SW480 (cell line): ENCODE measurements around the gene ZNF184.

Experiments
- DNase-seq: peaks from one replicate; pipeline ENCODE4 v3.0.0-alpha.2; 2016; ENCODE audit warnings: low spot score

Gene ZNF184

GRCh38 chr6:27479319-27480182 is 6.6 kb upstream of the ZNF184 start:
- DNase-seq, result peak; percentile 82

GRCh38 chr6:27478706-27479318 is 5.9 kb upstream of the ZNF184 start:
- peak; percentile 80 for DNase-seq

- DNase-seq, result peak; percentile 6
Observed at GRCh38 chr6:27478141-27478705, 5.3 kb upstream of the ZNF184 start.

- DNase-seq, result no peak
Observed at GRCh38 chr6:27477318-27478013, 4.6 kb upstream of the ZNF184 start.

- DNase-seq, result no peak
Observed at GRCh38 chr6:27476090-27476489, 3.2 kb upstream of the ZNF184 start.

- DNase-seq, result no peak
Observed at GRCh38 chr6:27474672-27475071, 1.8 kb upstream of the ZNF184 start.

GRCh38 chr6:27474172-27474465 is 1.2 kb upstream of the ZNF184 start:
- no peak for DNase-seq

- peak; percentile 76 for DNase-seq
Observed at GRCh38 chr6:27472182-27472616, 706 bp downstream of the ZNF184 start.

GRCh38 chr6:27471365-27472115 is 1.4 kb downstream of the ZNF184 start:
- DNase-seq, result no peak

GRCh38 chr6:27470023-27470422 is 2.9 kb downstream of the ZNF184 start:
- DNase-seq, result no peak

GRCh38 chr6:27468334-27468733 is 4.6 kb downstream of the ZNF184 start:
- no peak for DNase-seq

- DNase-seq, result no peak
Observed at GRCh38 chr6:27452496-27452897, 20.4 kb downstream of the ZNF184 start.

GRCh38 chr6:27451660-27452390 is 21.1 kb downstream of the ZNF184 start:
- no peak for DNase-seq

- no peak for DNase-seq
Observed at GRCh38 chr6:27448456-27448855, 24.4 kb downstream of the ZNF184 start.

- DNase-seq, result no peak
Observed at GRCh38 chr6:27442932-27443331, 30.0 kb downstream of the ZNF184 start.

- no peak for DNase-seq
Observed at GRCh38 chr6:27441001-27441400, 31.9 kb downstream of the ZNF184 start.

GRCh38 chr6:27439371-27439770 is 33.5 kb downstream of the ZNF184 start:
- no peak for DNase-seq

- DNase-seq, result no peak
Observed at GRCh38 chr6:27433714-27434113, 39.2 kb downstream of the ZNF184 start.

- no peak for DNase-seq
Observed at GRCh38 chr6:27428966-27429365, 43.9 kb downstream of the ZNF184 start.

GRCh38 chr6:27428502-27428901 is 44.4 kb downstream of the ZNF184 start:
- DNase-seq, result no peak

GRCh38 chr6:27426045-27426620 is 46.8 kb downstream of the ZNF184 start:
- no peak for DNase-seq
